Caco-2 (cell line): Measurements from ENCODE around the gene XPOT. TPM values are rescaled to one million over a fixed set of nuclear protein-coding genes. Genes with fewer than 3 reads are reported as not detected.

ENCODE experiments used
- BruUV-seq: library from RNA; stranded (reverse); fragments of 400-500 nt; replicated peaks from 2 replicates; lab custom pipeline; 2021; lab: Mats Ljungman, UMichigan
- CTCF ChIA-PET: fragments of 300-600 bp; sonication (Branson Sonifier 250); formaldehyde crosslinking; loops from one replicate; lab custom pipeline; 2022; ENCODE audit warnings: antibody characterized with exemption; lab: Charles Lee
- POLR2A ChIA-PET: fragments of 300-600 bp; sonication (Branson Sonifier 250); formaldehyde crosslinking; loops from one replicate; lab custom pipeline; 2022; ENCODE audit warnings: antibody characterized with exemption; lab: Charles Lee
- DNase-seq, 2 experiments: peaks; one replicate each; pipeline versions ENCODE4 v3.0.0 to v3.0.0-alpha.2; 2020 to 2022
- H3K27me3 ChIP-seq: replicated peaks from 2 replicates; pipeline ENCODE4 v1.6.0; 2011; ENCODE audit warnings: low read length; ENCODE audit not compliant: control insufficient read depth, insufficient read depth
- H3K36me3 ChIP-seq: 2 replicates; pipeline ENCODE4 v1.5.1; 2011; ENCODE audit warnings: low read length; ENCODE audit not compliant: control insufficient read depth, insufficient read depth
- H3K4me1 ChIP-seq: fragments of 250-450 bp; sonication (Bioruptor Pico); 2 replicates; pipeline ENCODE4 v1.5.1; 2020; ENCODE audit warnings: mild to moderate bottlenecking
- H3K4me3 ChIP-seq: 2 replicates; pipeline ENCODE4 v1.5.1; 2011; ENCODE audit warnings: low read depth, mild to moderate bottlenecking, control low read depth, low read length
- H3K9me3 ChIP-seq: fragments of 250-450 bp; sonication (Bioruptor Pico); 2 replicates; pipeline ENCODE4 v1.5.1; 2020; ENCODE audit warnings: mild to moderate bottlenecking, moderate library complexity
- H3K27ac Mint-ChIP-seq: one replicate; pipeline ENCODE4 v1.8.0; 2022; ENCODE audit warnings: mixed read lengths; ENCODE audit not compliant: unreplicated experiment
- H3K27me3 Mint-ChIP-seq: one replicate; pipeline ENCODE4 v1.8.0; 2022; ENCODE audit warnings: mixed read lengths; ENCODE audit not compliant: insufficient read depth, unreplicated experiment
- H3K36me3 Mint-ChIP-seq: one replicate; pipeline ENCODE4 v1.8.0; 2022; ENCODE audit warnings: mild to moderate bottlenecking, mixed read lengths; ENCODE audit not compliant: insufficient read depth, unreplicated experiment
- H3K4me1 Mint-ChIP-seq: one replicate; pipeline ENCODE4 v1.8.0; 2022; ENCODE audit warnings: low read depth, mixed read lengths; ENCODE audit not compliant: unreplicated experiment
- H3K4me3 Mint-ChIP-seq: one replicate; pipeline ENCODE4 v1.8.0; 2022; ENCODE audit warnings: mild to moderate bottlenecking, moderate library complexity, mixed read lengths; ENCODE audit not compliant: unreplicated experiment
- H3K9me3 Mint-ChIP-seq: one replicate; pipeline ENCODE4 v1.8.0; 2022; ENCODE audit warnings: mixed read lengths; ENCODE audit not compliant: unreplicated experiment
- intact Hi-C: fragments of 100-400 bp; cut with micrococcal nuclease; formaldehyde crosslinking; loops from one replicate; pipeline ENCODE4 v1.10.0; 2022; ENCODE audit not compliant: unreplicated experiment
- total RNA-seq: library from RNA; stranded (reverse); gene quantifications from 2 replicates; pipeline ENCODE4 v1.2.3, GENCODE V29; 2022
- TF ChIP-seq, protein P1 (sequence below), 2 experiments: fragments of 200-600 bp in 1 of 2; IDR thresholded peaks; 1 replicate in 1 of 2; 2 replicates in 1 of 2; pipeline versions ENCODE4 v1.5.1 to v1.8.0; 2011 to 2022; ENCODE audit warnings: antibody characterized with exemption in 1 of 2, control low read depth in 1 of 2, inconsistent platforms in 1 of 2, low read depth in 1 of 2, low read length in 1 of 2, mild to moderate bottlenecking in 1 of 2, moderate library complexity in 1 of 2; ENCODE audit not compliant: insufficient read depth in 1 of 2, severe bottlenecking in 1 of 2, unreplicated experiment in 1 of 2

XPOT gene
- total RNA-seq, 1 experiment from 2014 or later: 174 TPM

GRCh38 chr12:64431791-64432190, 27.6 kb downstream of the XPOT start:
- H3K36me3 Mint-ChIP-seq: peaks cover 100% of the 10 kb centered on the region
- Histone ChIP-seq H3K27me3 (no peaks in the 10 kb centered on the region), H3K36me3 (peaks cover 3% of the 10 kb centered on the region; the same call in 1 of the 2 replicates), H3K4me3 (no peak overlapping the region), H3K9me3 (no peaks in the 10 kb centered on the region), H3K4me1 (no peaks in the 10 kb centered on the region)
- no peak overlapping the region for H3K27ac Mint-ChIP-seq
- DNase-seq: no peak
- H3K9me3 Mint-ChIP-seq: no peaks in the 10 kb centered on the region
- TF ChIP-seq, protein P1, sequence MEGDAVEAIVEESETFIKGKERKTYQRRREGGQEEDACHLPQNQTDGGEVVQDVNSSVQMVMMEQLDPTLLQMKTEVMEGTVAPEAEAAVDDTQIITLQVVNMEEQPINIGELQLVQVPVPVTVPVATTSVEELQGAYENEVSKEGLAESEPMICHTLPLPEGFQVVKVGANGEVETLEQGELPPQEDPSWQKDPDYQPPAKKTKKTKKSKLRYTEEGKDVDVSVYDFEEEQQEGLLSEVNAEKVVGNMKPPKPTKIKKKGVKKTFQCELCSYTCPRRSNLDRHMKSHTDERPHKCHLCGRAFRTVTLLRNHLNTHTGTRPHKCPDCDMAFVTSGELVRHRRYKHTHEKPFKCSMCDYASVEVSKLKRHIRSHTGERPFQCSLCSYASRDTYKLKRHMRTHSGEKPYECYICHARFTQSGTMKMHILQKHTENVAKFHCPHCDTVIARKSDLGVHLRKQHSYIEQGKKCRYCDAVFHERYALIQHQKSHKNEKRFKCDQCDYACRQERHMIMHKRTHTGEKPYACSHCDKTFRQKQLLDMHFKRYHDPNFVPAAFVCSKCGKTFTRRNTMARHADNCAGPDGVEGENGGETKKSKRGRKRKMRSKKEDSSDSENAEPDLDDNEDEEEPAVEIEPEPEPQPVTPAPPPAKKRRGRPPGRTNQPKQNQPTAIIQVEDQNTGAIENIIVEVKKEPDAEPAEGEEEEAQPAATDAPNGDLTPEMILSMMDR (IDR thresholded peaks at IDR 0.05; ENCODE audit: insufficient read depth in 1 of 2, low read depth in 1 of 2, low read length in 1 of 2, severe bottlenecking in 1 of 2, unreplicated experiment in 1 of 2): no peak
- no peak overlapping the region for H3K4me3 Mint-ChIP-seq
- no peaks in the 10 kb centered on the region for H3K27me3 Mint-ChIP-seq
- POLR2A ChIA-PET: no interaction called here
- CTCF ChIA-PET: no interaction called here
- no TSS peak for BruUV-seq
- intact Hi-C loops: no loop called here
- no peaks in the 10 kb centered on the region for H3K4me1 Mint-ChIP-seq

GRCh38 chr12:64433915-64434314, 29.7 kb downstream of the XPOT start:
- no peak for DNase-seq
- Mint-ChIP-seq H3K4me3 (no peak overlapping the region), H3K36me3 (peaks cover 100% of the 10 kb centered on the region), H3K9me3 (no peaks in the 10 kb centered on the region), H3K27me3 (no peaks in the 10 kb centered on the region), H3K4me1 (no peaks in the 10 kb centered on the region), H3K27ac (no peak overlapping the region)
- Histone ChIP-seq H3K36me3 (peaks cover 2% of the 10 kb centered on the region), H3K9me3 (no peaks in the 10 kb centered on the region), H3K4me3 (no peak overlapping the region), H3K4me1 (no peaks in the 10 kb centered on the region), H3K27me3 (no peaks in the 10 kb centered on the region)
- TF ChIP-seq, protein P1 (IDR thresholded peaks at IDR 0.05; ENCODE audit: insufficient read depth in 1 of 2, low read depth in 1 of 2, low read length in 1 of 2, severe bottlenecking in 1 of 2, unreplicated experiment in 1 of 2): no peak
- intact Hi-C loops: no loop called here
- no TSS peak for BruUV-seq
- ChIA-PET CTCF (no interaction called here), POLR2A (no interaction called here)

- Mint-ChIP-seq H3K36me3 (peaks cover 95% of the 10 kb centered on the region), H3K4me1 (no peaks in the 10 kb centered on the region), H3K9me3 (no peaks in the 10 kb centered on the region), H3K4me3 (no peak overlapping the region), H3K27me3 (no peaks in the 10 kb centered on the region), H3K27ac (no peak overlapping the region)
- BruUV-seq: no TSS peak
- H3K27me3 ChIP-seq: no peaks in the 10 kb centered on the region
- no peak for DNase-seq
- no peaks in the 10 kb centered on the region for H3K9me3 ChIP-seq
- CTCF ChIA-PET: no interaction called here
- intact Hi-C loops: no loop called here
- TF ChIP-seq, protein P1 (IDR thresholded peaks at IDR 0.05; ENCODE audit: insufficient read depth in 1 of 2, low read depth in 1 of 2, low read length in 1 of 2, severe bottlenecking in 1 of 2, unreplicated experiment in 1 of 2): no peak
- peaks cover 3% of the 10 kb centered on the region for H3K36me3 ChIP-seq
- no peaks in the 10 kb centered on the region for H3K4me1 ChIP-seq
- POLR2A ChIA-PET: no interaction called here
- H3K4me3 ChIP-seq: no peak overlapping the region
These were observed 35.9 kb downstream of the XPOT start for GRCh38 chr12:64440100-64440499.
